Right atrium auricular region (tissue), 2 donors: ENCODE data around the gene ATP10D. TPM values are rescaled to one million over a fixed set of nuclear protein-coding genes. Genes with fewer than 3 reads are reported as not detected.

Source experiments
- DNase-seq: peaks from one replicate; pipeline ENCODE4 v3.0.0-alpha.2; 2019; ENCODE audit warnings: low spot score
- H3K27ac ChIP-seq, 2 donors: fragments of 200-600 bp; sonication (generic); 1 replicate in 1 of 2; 2 replicates in 1 of 2; pipeline ENCODE4 v1.5.1; 2016 to 2019
- H3K27me3 ChIP-seq, 2 donors: fragments of 200-600 bp; sonication (generic); one replicate each; pipeline versions ENCODE4 v1.5.1 to v1.6.0; 2017 to 2019
- H3K36me3 ChIP-seq: fragments of 200-600 bp; sonication (generic); one replicate; pipeline ENCODE4 v1.5.1; 2016
- H3K4me1 ChIP-seq, 2 donors: fragments of 200-600 bp; sonication (generic); one replicate each; pipeline versions ENCODE4 v1.5.1 to v1.6.0; 2017 to 2019
- H3K4me3 ChIP-seq, 2 donors: fragments of 200-600 bp; sonication (generic); 1 replicate in 1 of 2; 2 replicates in 1 of 2; pipeline ENCODE4 v1.5.1; 2017 to 2019; ENCODE audit warnings: mild to moderate bottlenecking in 1 of 2, moderate library complexity in 1 of 2
- H3K9me3 ChIP-seq, 2 donors: fragments of 200-600 bp; sonication (generic); one replicate each; pipeline ENCODE4 v1.5.1; 2019
- CTCF ChIP-seq, 2 donors: fragments of 200-600 bp; sonication (generic); IDR thresholded peaks; one replicate each; pipeline ENCODE4 v1.5.1; 2019; ENCODE audit warnings: antibody characterized with exemption in 2 of 2
- total RNA-seq, 2 donors: library from RNA; depleted of rRNA; stranded (reverse); fragments of >200 nt; gene quantifications; one replicate each; pipeline ENCODE4 v1.1.0, GENCODE V29; 2016

Gene ATP10D
- total RNA-seq, 2 donors from 2014 or later = 6.9 to 8.9 TPM

GRCh38 chr4:47500776-47501175 lies 15.7 kb downstream of the ATP10D start:
- no peaks in the 10 kb centered on the region for H3K36me3 ChIP-seq
- no peak overlapping the region for H3K27ac ChIP-seq
- no peak for DNase-seq
- no peaks in the 10 kb centered on the region for H3K27me3 ChIP-seq
- TF ChIP-seq CTCF (IDR thresholded peaks at IDR 0.05) = no peak
- no peak overlapping the region for H3K4me3 ChIP-seq
- H3K4me1 ChIP-seq = peaks cover 0 to 9% of the 10 kb centered on the region in 2 donors
- no peaks in the 10 kb centered on the region for H3K9me3 ChIP-seq

DNA sequence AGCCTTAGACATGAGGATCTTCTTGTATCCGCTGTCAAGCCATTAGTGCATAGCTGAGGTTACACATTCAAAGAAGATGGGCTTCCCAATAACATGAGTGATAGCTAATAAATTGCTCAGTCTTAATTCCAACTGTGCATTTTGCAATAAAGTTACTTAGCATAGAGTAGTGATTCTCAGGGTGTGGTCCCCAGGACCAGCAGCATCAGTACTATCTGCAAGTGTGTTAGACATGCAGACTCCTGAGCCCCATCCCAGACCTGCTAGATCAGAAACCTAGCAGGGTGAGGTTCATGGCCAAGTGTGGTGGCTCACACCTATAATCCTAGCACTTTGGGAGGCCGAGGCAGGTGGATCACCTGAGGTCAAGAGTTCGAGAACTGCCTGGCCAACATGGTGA lies 20.1 kb downstream of the ATP10D start:
- TF ChIP-seq CTCF (IDR thresholded peaks at IDR 0.05) = no peak
- Histone ChIP-seq H3K27me3 (no peaks in the 10 kb centered on the region), H3K27ac (no peak overlapping the region), H3K4me1 (peaks cover 0 to 11% of the 10 kb centered on the region in 2 donors), H3K9me3 (no peaks in the 10 kb centered on the region), H3K36me3 (no peaks in the 10 kb centered on the region), H3K4me3 (no peak overlapping the region)
- DNase-seq = no peak

DNA sequence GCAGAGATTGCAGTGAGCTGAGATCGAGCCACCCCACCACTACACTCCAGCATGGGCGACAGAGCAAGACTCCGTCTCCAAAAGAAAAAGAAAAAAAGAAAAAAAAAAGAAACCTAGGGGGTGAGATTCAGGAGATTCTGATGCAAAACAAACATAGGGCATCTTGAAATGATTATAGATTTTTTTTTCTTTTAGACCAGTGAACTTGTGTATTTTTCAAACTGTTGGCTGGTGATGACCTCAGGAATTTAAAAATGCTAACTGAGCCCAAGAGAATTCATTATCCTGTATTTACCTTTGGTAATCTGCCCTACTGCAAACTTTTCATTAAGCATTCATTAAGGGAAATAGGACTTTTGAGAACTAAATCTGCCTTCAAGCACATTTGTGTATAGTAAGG lies 20.6 kb downstream of the ATP10D start:
- DNase-seq = no peak
- Histone ChIP-seq H3K36me3 (no peaks in the 10 kb centered on the region), H3K9me3 (no peaks in the 10 kb centered on the region), H3K27me3 (no peaks in the 10 kb centered on the region), H3K4me1 (peaks cover 0 to 17% of the 10 kb centered on the region in 2 donors), H3K27ac (no peak overlapping the region), H3K4me3 (no peak overlapping the region)
- no peak for TF ChIP-seq CTCF (IDR thresholded peaks at IDR 0.05)

DNA sequence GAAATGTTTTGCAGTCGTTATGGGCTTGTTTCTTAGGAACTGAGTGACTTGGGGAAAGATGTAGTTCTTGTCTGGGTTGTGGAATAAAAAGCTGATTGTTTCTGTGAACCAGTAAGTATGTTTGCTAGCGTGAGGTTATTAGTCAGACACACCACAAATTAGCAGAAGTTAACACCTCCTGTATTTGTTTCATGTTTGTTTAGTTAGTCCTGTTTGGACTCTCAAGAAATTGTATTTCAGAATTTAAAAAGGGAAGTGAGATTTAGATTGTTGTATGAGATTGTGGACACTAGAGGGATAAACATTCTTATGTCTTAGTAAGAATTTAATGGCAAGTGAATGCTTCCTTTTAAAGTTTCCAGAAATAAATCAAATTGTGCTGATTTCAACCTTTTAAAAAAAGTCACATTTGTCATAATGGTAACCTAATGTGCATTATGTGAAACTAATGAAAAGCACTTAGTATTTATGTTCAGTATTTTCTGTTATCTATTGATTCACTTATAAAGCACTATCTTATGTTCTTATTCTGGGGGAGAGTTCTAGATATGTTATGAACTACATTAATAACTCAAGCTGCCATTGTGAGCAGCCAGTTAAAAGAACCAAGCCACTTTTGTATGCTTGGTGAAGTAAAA lies 25.6 kb downstream of the ATP10D start:
- Histone ChIP-seq H3K27ac (peak overlapping the region; percentile 14 to 52), H3K27me3 (no peaks in the 10 kb centered on the region), H3K4me1 (peaks cover 0 to 29% of the 10 kb centered on the region in 2 donors), H3K4me3 (no peak overlapping the region), H3K9me3 (no peaks in the 10 kb centered on the region), H3K36me3 (peaks cover 13% of the 10 kb centered on the region)
- no peak for DNase-seq
- peak in 1 of 2 donors; percentile 30 for TF ChIP-seq CTCF (IDR thresholded peaks at IDR 0.05)

DNA sequence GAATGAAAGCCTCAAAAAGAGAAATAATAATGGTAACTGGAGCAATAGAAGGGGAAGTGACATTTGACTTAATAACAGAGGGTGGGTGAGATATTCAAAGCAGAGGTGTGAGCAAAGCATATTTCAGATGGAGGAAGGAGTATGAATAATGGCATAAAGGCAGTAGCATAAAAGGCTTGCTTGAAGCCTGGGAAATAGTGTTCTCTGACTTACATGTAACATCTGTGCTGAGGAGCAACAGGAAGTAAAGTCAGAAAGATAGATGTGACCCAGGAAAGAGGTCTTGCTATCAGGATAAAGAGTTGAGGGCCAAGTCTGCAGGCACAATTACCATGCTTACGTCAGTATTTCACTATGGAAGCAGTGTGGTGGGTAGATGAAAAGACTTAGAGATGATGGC lies 28.4 kb downstream of the ATP10D start:
- H3K4me3 ChIP-seq = no peak overlapping the region
- H3K27ac ChIP-seq = no peak overlapping the region
- H3K36me3 ChIP-seq = peaks cover 13% of the 10 kb centered on the region
- no peaks in the 10 kb centered on the region for H3K9me3 ChIP-seq
- TF ChIP-seq CTCF (IDR thresholded peaks at IDR 0.05) = no peak
- H3K27me3 ChIP-seq = no peaks in the 10 kb centered on the region
- DNase-seq = no peak
- peaks cover 0 to 22% of the 10 kb centered on the region in 2 donors for H3K4me1 ChIP-seq
